ENCODE results near the gene TRIP6. TPM values are rescaled to one million over a fixed set of nuclear protein-coding genes. Genes with fewer than 3 reads are reported as not detected.
"Not testable (repeated sequence)": the region's sequence is repeated elsewhere in the genome, so short reads cannot be mapped to it uniquely, and the experiment has no call there.

Gene TRIP6
- total and polyA plus RNA-seq, 4 donors = 16.0 to 66.6 (median 45.9) TPM

GRCh38 chr7:100836812-100837098 is 30.4 kb upstream of the TRIP6 start:
- H3K9me3 ChIP-seq (ENCODE audit: control insufficient read depth, insufficient read depth, low read length) = no peaks in the 10 kb centered on the region
- 11% methylated on average over 3 of the region's 6 CpGs for WGBS (ENCODE audit: insufficient coverage)
- H3K4me1 ChIP-seq (ENCODE audit: control insufficient read depth, insufficient read depth, low read length) = peaks cover 22% of the 10 kb centered on the region
- H3K4me3 ChIP-seq (ENCODE audit: low read depth, low read length) = peak overlapping the region; percentile 54
- no peaks in the 10 kb centered on the region for H3K27me3 ChIP-seq (ENCODE audit: control insufficient read depth, insufficient read depth, low read length)
- H3K36me3 ChIP-seq (ENCODE audit: control insufficient read depth, insufficient read depth, low read length) = peaks cover 3% of the 10 kb centered on the region
- peak in 1 of 6 donors; percentile 7 for DNase-seq (ENCODE audit: low read depth in 4 of 6, low spot score in 6 of 6)
- peak overlapping the region; percentile 92 for H3K27ac ChIP-seq (ENCODE audit: low read depth, low read length)

DNA sequence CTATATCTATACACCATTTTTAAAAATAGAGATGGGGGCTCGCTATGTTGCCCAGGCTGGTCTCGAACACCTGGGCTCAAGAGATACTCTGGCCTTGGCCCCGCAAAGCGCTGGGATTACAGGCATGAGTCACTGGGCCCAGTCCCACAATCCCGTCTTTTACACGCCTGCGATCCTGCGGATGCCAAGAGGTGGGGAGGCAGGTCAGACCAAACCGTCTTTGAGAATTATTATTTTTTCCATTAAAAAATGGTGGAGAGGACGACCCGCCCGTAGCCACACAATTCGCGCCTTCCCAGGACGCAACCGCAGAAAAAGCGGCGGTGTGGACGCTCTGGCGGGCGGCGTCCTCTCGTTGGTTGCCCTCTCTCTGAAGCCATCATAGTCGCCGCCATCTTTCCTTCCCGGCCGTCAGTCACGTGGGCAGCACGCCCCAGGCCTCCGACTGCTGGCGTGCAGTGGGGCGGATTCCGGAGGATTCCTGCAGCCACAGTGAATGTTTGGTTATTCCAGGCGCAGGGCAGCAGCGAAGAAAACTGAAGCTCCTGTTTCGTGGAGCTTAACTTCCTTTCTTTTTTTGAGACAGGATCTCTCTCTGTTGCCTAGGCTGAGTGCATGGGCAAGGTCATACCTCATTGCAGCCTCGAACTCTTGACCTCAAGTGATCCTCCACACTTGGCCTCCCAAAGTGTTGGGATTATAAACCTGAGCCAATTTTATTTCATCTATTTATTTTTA is 29.9 kb upstream of the TRIP6 start:
- peak; percentile 82 to 98 (median 86) for DNase-seq (ENCODE audit: low read depth in 4 of 6, low spot score in 6 of 6)
- peak overlapping the region; percentile 92 for H3K27ac ChIP-seq (ENCODE audit: low read depth, low read length)
- WGBS (ENCODE audit: insufficient coverage) = under 1% methylated on average over 32 of the region's 37 CpGs
- H3K36me3 ChIP-seq (ENCODE audit: control insufficient read depth, insufficient read depth, low read length) = peaks cover 3% of the 10 kb centered on the region
- H3K4me3 ChIP-seq (ENCODE audit: low read depth, low read length) = peak overlapping the region; percentile 54
- no peaks in the 10 kb centered on the region for H3K9me3 ChIP-seq (ENCODE audit: control insufficient read depth, insufficient read depth, low read length)
- peaks cover 22% of the 10 kb centered on the region for H3K4me1 ChIP-seq (ENCODE audit: control insufficient read depth, insufficient read depth, low read length)
- no peaks in the 10 kb centered on the region for H3K27me3 ChIP-seq (ENCODE audit: control insufficient read depth, insufficient read depth, low read length)

DNA sequence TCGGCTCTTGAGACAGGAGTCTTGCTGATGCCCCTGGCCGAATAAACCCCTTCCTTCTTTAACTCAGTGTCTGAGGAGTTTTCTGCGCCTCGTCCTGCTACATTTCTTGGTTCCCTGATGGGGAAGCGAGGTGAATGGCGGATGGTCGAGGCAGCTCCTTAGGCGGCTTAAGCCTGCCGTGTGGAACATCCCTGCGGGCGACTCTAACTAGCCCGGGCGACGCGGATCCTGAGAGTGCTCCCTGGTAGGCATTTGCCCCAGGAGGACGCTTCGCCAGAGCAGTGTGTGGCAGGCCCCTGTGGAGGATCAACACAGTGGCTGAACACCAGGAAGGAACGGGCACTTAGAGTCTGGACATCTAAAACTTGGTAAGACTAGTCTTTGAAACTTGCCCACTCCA is 27.8 kb upstream of the TRIP6 start:
- 95% methylated on average over 18 of the region's 18 CpGs for WGBS (ENCODE audit: insufficient coverage)
- no peaks in the 10 kb centered on the region for H3K27me3 ChIP-seq (ENCODE audit: control insufficient read depth, insufficient read depth, low read length)

GRCh38 chr7:100840470-100841100 is 26.6 kb upstream of the TRIP6 start:
- Histone ChIP-seq H3K4me1 (ENCODE audit: control insufficient read depth, insufficient read depth, low read length) (peaks cover 22% of the 10 kb centered on the region), H3K27me3 (ENCODE audit: control insufficient read depth, insufficient read depth, low read length) (no peaks in the 10 kb centered on the region), H3K27ac (ENCODE audit: low read depth, low read length) (no peak overlapping the region), H3K9me3 (ENCODE audit: control insufficient read depth, insufficient read depth, low read length) (no peaks in the 10 kb centered on the region), H3K36me3 (ENCODE audit: control insufficient read depth, insufficient read depth, low read length) (peaks cover 3% of the 10 kb centered on the region), H3K4me3 (ENCODE audit: low read depth, low read length) (no peak overlapping the region)
- DNase-seq (ENCODE audit: low read depth in 4 of 6, low spot score in 6 of 6) = no peak
- 33% methylated on average over 2 of the region's 8 CpGs for WGBS (ENCODE audit: insufficient coverage)

More for the DNA sequence above, 27.8 kb upstream of the TRIP6 start:
- no peaks in the 10 kb centered on the region for H3K9me3 ChIP-seq (ENCODE audit: control insufficient read depth, insufficient read depth, low read length)
- peaks cover 22% of the 10 kb centered on the region for H3K4me1 ChIP-seq (ENCODE audit: control insufficient read depth, insufficient read depth, low read length)
- no peak overlapping the region for H3K27ac ChIP-seq (ENCODE audit: low read depth, low read length)
- DNase-seq (ENCODE audit: low read depth in 4 of 6, low spot score in 6 of 6) = no peak
- peaks cover 3% of the 10 kb centered on the region for H3K36me3 ChIP-seq (ENCODE audit: control insufficient read depth, insufficient read depth, low read length)
- H3K4me3 ChIP-seq (ENCODE audit: low read depth, low read length) = no peak overlapping the region

GRCh38 chr7:100847360-100847759 is 19.8 kb upstream of the TRIP6 start:
- Histone ChIP-seq H3K27ac (ENCODE audit: low read depth, low read length) (no peak overlapping the region), H3K4me1 (ENCODE audit: control insufficient read depth, insufficient read depth, low read length) (peaks cover 5% of the 10 kb centered on the region), H3K27me3 (ENCODE audit: control insufficient read depth, insufficient read depth, low read length) (no peaks in the 10 kb centered on the region), H3K36me3 (ENCODE audit: control insufficient read depth, insufficient read depth, low read length) (no peaks in the 10 kb centered on the region), H3K4me3 (ENCODE audit: low read depth, low read length) (no peak overlapping the region), H3K9me3 (ENCODE audit: control insufficient read depth, insufficient read depth, low read length) (no peaks in the 10 kb centered on the region)
- WGBS (ENCODE audit: insufficient coverage) = 100% methylated on average over 4 of the region's 4 CpGs
- no peak for DNase-seq (ENCODE audit: low read depth in 4 of 6, low spot score in 6 of 6)

DNA sequence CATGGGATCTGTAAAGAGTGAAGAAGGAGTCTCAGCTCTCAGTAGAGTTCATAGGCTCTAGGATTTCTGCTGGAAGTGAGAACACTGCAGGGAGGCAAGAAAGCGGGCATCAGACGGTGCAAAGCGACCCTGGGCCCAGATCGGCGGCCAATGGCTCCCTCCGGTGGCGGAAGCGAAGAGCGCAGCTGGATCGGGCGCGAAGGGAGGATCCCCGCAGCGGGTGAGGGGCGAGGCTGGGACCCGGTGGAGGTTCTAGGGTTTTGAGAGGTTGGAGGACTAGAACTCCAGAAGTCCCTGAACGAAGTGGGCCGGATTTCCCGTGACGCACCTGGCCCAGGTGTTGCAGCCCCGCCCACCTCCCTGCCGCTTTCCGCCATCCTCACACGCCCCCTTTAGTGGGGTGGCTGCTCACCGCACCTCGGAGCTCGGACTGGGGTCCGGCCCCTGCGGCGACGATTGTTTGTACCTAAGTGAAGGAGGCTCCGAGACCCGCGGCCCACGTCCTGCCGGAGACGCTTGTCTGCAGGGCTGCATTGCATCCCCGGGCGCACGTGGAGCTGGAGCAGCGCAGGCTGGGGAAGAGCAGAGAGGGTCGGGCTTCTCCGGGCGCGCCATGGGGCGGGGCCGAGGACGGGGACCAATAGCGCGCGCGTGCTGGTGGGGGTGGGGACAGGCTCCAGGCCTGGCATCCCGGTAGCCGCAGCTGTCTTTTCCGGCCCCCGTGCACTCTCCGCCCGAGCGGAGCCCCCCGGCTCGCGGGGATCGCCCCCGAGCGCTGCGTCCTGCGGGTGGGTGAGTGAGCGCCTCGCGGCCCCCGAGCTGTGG is 14.9 kb upstream of the TRIP6 start, which contains the start of gene SLC12A9:
SLC12A9 (plus strand) TSS at position 666 of the 825 bp plus-strand sequence. CDS start 1,485 bp downstream, outside the sequence.
- peak within 1 kb of the TSS; percentile 36 for H3K27ac ChIP-seq (ENCODE audit: low read depth, low read length)
- peaks cover 17% of the 10 kb centered on the region for H3K4me1 ChIP-seq (ENCODE audit: control insufficient read depth, insufficient read depth, low read length)
- H3K27me3 ChIP-seq (ENCODE audit: control insufficient read depth, insufficient read depth, low read length) = no peaks in the 10 kb centered on the region
- H3K4me3 ChIP-seq (ENCODE audit: low read depth, low read length) = peak within 1 kb of the TSS; percentile 72
- H3K9me3 ChIP-seq (ENCODE audit: control insufficient read depth, insufficient read depth, low read length) = no peaks in the 10 kb centered on the region
- H3K36me3 ChIP-seq (ENCODE audit: control insufficient read depth, insufficient read depth, low read length) = peaks cover 26% of the 10 kb centered on the region
- under 1% methylated on average over 71 of the region's 71 CpGs for WGBS (ENCODE audit: insufficient coverage)
- DNase-seq (ENCODE audit: low read depth in 4 of 6, low spot score in 6 of 6) = peak; percentile 71 to 97 (median 81)

- Histone ChIP-seq H3K27ac (ENCODE audit: low read depth, low read length) (no peak overlapping the region), H3K4me3 (ENCODE audit: low read depth, low read length) (no peak overlapping the region), H3K27me3 (ENCODE audit: control insufficient read depth, insufficient read depth, low read length) (no peaks in the 10 kb centered on the region), H3K9me3 (ENCODE audit: control insufficient read depth, insufficient read depth, low read length) (no peaks in the 10 kb centered on the region), H3K36me3 (ENCODE audit: control insufficient read depth, insufficient read depth, low read length) (peaks cover 40% of the 10 kb centered on the region), H3K4me1 (ENCODE audit: control insufficient read depth, insufficient read depth, low read length) (peaks cover 17% of the 10 kb centered on the region)
- DNase-seq (ENCODE audit: low read depth in 4 of 6, low spot score in 6 of 6) = no peak
- 92% methylated on average over 10 of the region's 14 CpGs for WGBS (ENCODE audit: insufficient coverage)
These were observed 12.9 kb upstream of the TRIP6 start for GRCh38 chr7:100854146-100854895.

DNA sequence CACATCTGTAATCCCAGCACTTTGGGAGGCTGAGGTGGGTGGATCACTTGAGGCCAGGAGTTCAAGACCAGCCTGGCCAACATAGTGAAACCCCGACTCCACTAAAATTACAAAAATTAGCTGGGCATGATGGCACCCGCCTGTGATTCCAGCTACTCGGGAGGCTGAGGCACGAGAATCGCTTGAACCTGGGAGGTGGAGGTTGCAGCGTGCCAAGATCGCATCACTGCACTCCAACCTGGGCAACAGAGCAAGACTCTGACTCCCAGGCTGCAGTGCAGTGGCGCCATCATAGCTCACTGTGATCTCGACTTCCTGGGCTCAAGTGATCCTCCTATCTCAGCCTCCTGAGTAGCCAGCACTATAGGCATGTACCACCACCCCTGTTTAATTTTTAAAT is 12.3 kb upstream of the TRIP6 start:
- DNase-seq (ENCODE audit: low read depth in 4 of 6, low spot score in 6 of 6); H3K4me3 ChIP-seq (ENCODE audit: low read depth, low read length); H3K27ac ChIP-seq (ENCODE audit: low read depth, low read length); H3K27me3 ChIP-seq (ENCODE audit: control insufficient read depth, insufficient read depth, low read length); H3K9me3 ChIP-seq (ENCODE audit: control insufficient read depth, insufficient read depth, low read length): not testable (repeated sequence)
- Histone ChIP-seq H3K4me1 (ENCODE audit: control insufficient read depth, insufficient read depth, low read length) (peaks cover 17% of the 10 kb centered on the region), H3K36me3 (ENCODE audit: control insufficient read depth, insufficient read depth, low read length) (peaks cover 44% of the 10 kb centered on the region)
- 91% methylated on average over 8 of the region's 9 CpGs for WGBS (ENCODE audit: insufficient coverage)

DNA sequence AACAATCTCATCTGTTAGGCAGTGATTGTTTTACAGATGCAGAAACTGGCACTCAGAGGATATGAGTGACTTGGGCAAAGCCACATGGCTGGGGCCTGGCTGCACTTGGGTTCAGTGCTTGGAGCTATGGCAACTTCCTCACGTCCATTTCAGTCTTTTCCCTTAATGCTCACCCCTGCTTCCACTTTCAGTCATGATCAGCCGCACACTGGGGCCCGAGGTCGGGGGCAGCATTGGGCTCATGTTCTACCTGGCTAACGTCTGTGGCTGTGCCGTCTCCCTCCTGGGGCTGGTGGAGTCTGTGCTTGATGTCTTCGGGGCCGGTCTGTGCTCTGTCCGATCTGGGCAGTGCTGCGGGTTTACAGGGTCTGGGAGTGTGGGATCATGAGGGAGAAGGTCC is 11.7 kb upstream of the TRIP6 start:
- Histone ChIP-seq H3K27ac (ENCODE audit: low read depth, low read length) (no peak overlapping the region), H3K9me3 (ENCODE audit: control insufficient read depth, insufficient read depth, low read length) (no peaks in the 10 kb centered on the region), H3K4me1 (ENCODE audit: control insufficient read depth, insufficient read depth, low read length) (peaks cover 17% of the 10 kb centered on the region), H3K4me3 (ENCODE audit: low read depth, low read length) (no peak overlapping the region), H3K36me3 (ENCODE audit: control insufficient read depth, insufficient read depth, low read length) (peaks cover 50% of the 10 kb centered on the region), H3K27me3 (ENCODE audit: control insufficient read depth, insufficient read depth, low read length) (no peaks in the 10 kb centered on the region)
- WGBS (ENCODE audit: insufficient coverage) = 84% methylated on average over 10 of the region's 10 CpGs
- DNase-seq (ENCODE audit: low read depth in 4 of 6, low spot score in 6 of 6) = no peak
